Ovary (tissue), 9 donors: Measurements from ENCODE around the gene TESMIN. TPM values are rescaled to one million over a fixed set of nuclear protein-coding genes. Genes with fewer than 3 reads are reported as not detected.

Source experiments
- DNase-seq, 5 donors: peaks; one replicate each; pipeline ENCODE4 v3.0.0-alpha.2; 2019 to 2020
- H3K27ac ChIP-seq, 2 donors: fragments of 200-600 bp; one replicate each; pipeline versions ENCODE4 v1.5.1 to v1.8.0; 2019 to 2022
- H3K27me3 ChIP-seq: fragments of 200-600 bp; one replicate; pipeline ENCODE4 v1.8.0; 2022
- H3K36me3 ChIP-seq: fragments of 200-600 bp; sonication (generic); one replicate; pipeline ENCODE4 v1.5.1; 2019
- H3K4me1 ChIP-seq: one replicate; pipeline ENCODE4 v1.8.1; 2013; ENCODE audit warnings: mild to moderate bottlenecking, moderate library complexity; ENCODE audit not compliant: insufficient read depth
- H3K4me3 ChIP-seq: fragments of 200-600 bp; sonication (generic); one replicate; pipeline ENCODE4 v1.5.1; 2017
- H3K9me3 ChIP-seq, 2 donors: fragments of 200-600 bp in 1 of 2; sonication (generic) in 1 of 2; one replicate each; pipeline versions ENCODE4 v1.5.1 to v1.8.1; 2013 to 2019; ENCODE audit warnings: mild to moderate bottlenecking in 1 of 2, moderate library complexity in 1 of 2
- EP300 ChIP-seq: sonication (generic); formaldehyde crosslinking; IDR thresholded peaks from one replicate; pipeline ENCODE4 v1.6.1; 2017; ENCODE audit warnings: antibody characterized with exemption
- POLR2A ChIP-seq: fragments of 450-650 bp; IDR thresholded peaks from one replicate; pipeline ENCODE4 v1.6.1; 2017; ENCODE audit warnings: antibody characterized with exemption, mild to moderate bottlenecking, moderate library complexity
- WGBS, 3 donors: extraction: QIAGEN DNeasy Blood & Tissue Kit in 1 of 3; methylation state at CpG; one replicate each; pipeline versions ENCODE4 v1.1.5 to v1.1.7; 2013 to 2017; 5-methylcytosine and 5-hydroxymethylcytosine counted together
- intact Hi-C, 4 donors: fragments of 100-400 bp; cut with DNase I; formaldehyde crosslinking; loops; one replicate each; pipeline versions ENCODE4 v1.11.0 to v1.15.1; 2022 to 2023
- polyA plus RNA-seq, 2 donors: library from polyadenylated mRNA; stranded (reverse); fragments of 200-250 nt in 1 of 2; fragments of 350-450 nt in 1 of 2; fragmentation: Illumina TruSeq in 1 of 2; extraction: RNeasy Lipid Tissue Mini Kit (QIAGEN cat#74804) in 1 of 2; gene quantifications; one replicate each; pipeline ENCODE4 v1.2.3, GENCODE V29; 2013 to 2014
- total RNA-seq, 7 donors: library from RNA; depleted of rRNA in 2 of 7; stranded (reverse); fragments of >200 nt in 2 of 7; fragmentation: NEBNext Ultra II Directional in 3 of 7; extraction: Animal tissue kit (Norgen Biotek cat#: 25700) in 3 of 7; gene quantifications; one replicate each; pipeline versions ENCODE4 v1.1.0 to v1.2.4, GENCODE V29; 2016 to 2023
- TF ChIP-seq, protein P1 (sequence below), 3 donors: fragments of 450-650 bp in 2 of 3; fragments of 200-600 bp in 1 of 3; IDR thresholded peaks; one replicate each; pipeline versions ENCODE4 v1.5.1 to v1.8.0; 2016 to 2022; ENCODE audit warnings: antibody characterized with exemption in 3 of 3, mild to moderate bottlenecking in 1 of 3
- donor health status: DM: no; HTN: no; CAD: no; lungs with moderate emphysema.
- donor health status: DM: no; HTN: no; CAD: no.
- donor health status: Bipolar disorder and iron deficiency.
- donor health status: DM: yes; HTN: yes; CAD: no.
- donor health status: DM: no; HTN: no; CAD: no.
- donor health status: DM: yes; HTN: yes; CAD: no.

The TESMIN gene
- total and polyA plus RNA-seq, 9 donors: 1.1 to 4.1 (median 1.7) TPM

DNA sequence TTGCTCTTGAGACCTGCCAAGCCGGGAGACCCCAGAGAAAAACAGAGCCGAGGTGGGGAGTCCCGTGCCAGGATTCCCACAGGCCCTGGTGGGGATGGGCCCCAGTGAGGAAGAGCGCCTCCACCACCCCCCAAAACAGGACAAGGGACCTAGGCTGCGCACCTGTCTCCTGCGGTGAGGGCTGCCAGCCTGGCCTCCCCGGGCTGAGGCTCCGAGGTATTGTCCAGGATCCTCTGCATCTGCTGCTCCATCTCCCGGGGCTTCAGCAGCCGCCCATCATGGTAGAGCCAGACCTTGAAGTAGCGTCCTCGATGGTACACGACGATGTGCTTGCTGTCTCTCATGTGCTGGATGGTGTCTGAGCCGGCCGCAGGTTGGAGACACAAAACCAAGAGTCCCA is 33.3 kb upstream of the TESMIN start:
- intact Hi-C loops: no loop called here
- no peaks in the 10 kb centered on the region for H3K4me1 ChIP-seq
- no peaks in the 10 kb centered on the region for H3K27me3 ChIP-seq
- no peak overlapping the region for H3K4me3 ChIP-seq
- H3K36me3 ChIP-seq: no peaks in the 10 kb centered on the region
- H3K9me3 ChIP-seq: no peaks in the 10 kb centered on the region
- TF ChIP-seq, protein P1, sequence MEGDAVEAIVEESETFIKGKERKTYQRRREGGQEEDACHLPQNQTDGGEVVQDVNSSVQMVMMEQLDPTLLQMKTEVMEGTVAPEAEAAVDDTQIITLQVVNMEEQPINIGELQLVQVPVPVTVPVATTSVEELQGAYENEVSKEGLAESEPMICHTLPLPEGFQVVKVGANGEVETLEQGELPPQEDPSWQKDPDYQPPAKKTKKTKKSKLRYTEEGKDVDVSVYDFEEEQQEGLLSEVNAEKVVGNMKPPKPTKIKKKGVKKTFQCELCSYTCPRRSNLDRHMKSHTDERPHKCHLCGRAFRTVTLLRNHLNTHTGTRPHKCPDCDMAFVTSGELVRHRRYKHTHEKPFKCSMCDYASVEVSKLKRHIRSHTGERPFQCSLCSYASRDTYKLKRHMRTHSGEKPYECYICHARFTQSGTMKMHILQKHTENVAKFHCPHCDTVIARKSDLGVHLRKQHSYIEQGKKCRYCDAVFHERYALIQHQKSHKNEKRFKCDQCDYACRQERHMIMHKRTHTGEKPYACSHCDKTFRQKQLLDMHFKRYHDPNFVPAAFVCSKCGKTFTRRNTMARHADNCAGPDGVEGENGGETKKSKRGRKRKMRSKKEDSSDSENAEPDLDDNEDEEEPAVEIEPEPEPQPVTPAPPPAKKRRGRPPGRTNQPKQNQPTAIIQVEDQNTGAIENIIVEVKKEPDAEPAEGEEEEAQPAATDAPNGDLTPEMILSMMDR (IDR thresholded peaks at IDR 0.05): no peak
- TF ChIP-seq POLR2A: no peak
- no peak for TF ChIP-seq EP300
- 87 to 94% (median 92%) methylated on average over 16 of the region's 16 CpGs for WGBS, 3 donors
- no peak for DNase-seq
- no peak overlapping the region for H3K27ac ChIP-seq

DNA sequence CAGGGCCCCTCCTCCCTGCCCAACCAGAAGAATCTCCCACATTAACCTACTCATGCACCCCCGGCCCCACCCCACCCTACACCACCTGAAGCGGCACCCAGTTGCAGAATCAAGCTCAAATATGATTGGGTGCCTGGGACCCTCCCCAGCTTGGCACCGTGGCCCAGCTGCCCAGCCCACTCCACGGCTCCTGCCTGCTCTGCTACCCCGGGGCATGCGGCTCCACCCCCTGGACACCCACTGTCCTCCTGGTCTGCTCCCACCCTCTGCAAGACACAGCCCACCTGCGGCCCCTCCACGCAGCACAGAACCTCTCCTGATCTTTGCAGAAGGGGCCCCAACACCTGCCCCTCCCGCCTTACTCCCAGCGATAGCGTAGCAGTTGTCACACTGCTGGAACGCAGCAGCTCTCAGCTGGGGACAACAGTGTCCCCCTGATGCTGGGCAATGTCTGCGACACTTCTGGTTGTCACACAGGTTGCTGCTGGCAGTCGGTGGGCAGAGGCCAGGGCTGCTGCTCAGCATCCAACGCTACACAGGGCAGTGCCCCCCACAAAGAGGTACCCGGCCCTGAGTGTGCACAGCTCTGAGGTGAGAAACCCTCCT is 32.0 kb upstream of the TESMIN start:
- intact Hi-C loops: no loop called here
- DNase-seq: no peak
- Histone ChIP-seq H3K9me3 (no peaks in the 10 kb centered on the region), H3K4me1 (no peaks in the 10 kb centered on the region), H3K27ac (no peak overlapping the region), H3K27me3 (no peaks in the 10 kb centered on the region), H3K36me3 (no peaks in the 10 kb centered on the region), H3K4me3 (no peak overlapping the region)
- 92 to 94% (median 94%) methylated on average over 15 to 16 of the region's 16 CpGs for WGBS, 3 donors
- TF ChIP-seq, protein P1 (IDR thresholded peaks at IDR 0.05): no peak
- TF ChIP-seq EP300: no peak
- TF ChIP-seq POLR2A: no peak

DNA sequence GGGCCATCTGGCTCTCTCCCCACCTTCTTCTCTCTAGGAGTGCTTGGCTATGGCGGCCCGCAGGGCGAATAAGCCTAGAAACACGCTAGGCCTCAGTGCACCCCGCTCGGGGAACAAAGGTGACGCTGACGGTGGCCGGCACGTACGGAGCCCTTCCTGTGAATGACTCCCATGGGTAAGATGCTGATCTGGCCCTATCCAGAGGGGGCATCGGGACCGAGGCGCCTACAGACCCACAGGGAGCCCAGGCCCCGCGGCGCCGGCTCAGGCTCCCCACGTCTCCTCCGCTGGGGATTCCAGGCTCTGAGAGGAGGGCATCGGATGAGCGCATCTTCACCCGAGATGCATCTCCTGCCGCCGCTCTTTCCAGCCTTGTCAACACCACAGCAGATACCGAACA is 31.4 kb upstream of the TESMIN start:
- no peak for TF ChIP-seq EP300
- TF ChIP-seq, protein P1 (IDR thresholded peaks at IDR 0.05): no peak
- TF ChIP-seq POLR2A: no peak
- intact Hi-C loops: no loop called here
- Histone ChIP-seq H3K9me3 (no peaks in the 10 kb centered on the region), H3K36me3 (no peaks in the 10 kb centered on the region), H3K27ac (no peak overlapping the region), H3K4me1 (peaks cover 3% of the 10 kb centered on the region), H3K27me3 (no peaks in the 10 kb centered on the region), H3K4me3 (no peak overlapping the region)
- 90 to 95% (median 93%) methylated on average over 26 of the region's 26 CpGs for WGBS, 3 donors
- DNase-seq: no peak

DNA sequence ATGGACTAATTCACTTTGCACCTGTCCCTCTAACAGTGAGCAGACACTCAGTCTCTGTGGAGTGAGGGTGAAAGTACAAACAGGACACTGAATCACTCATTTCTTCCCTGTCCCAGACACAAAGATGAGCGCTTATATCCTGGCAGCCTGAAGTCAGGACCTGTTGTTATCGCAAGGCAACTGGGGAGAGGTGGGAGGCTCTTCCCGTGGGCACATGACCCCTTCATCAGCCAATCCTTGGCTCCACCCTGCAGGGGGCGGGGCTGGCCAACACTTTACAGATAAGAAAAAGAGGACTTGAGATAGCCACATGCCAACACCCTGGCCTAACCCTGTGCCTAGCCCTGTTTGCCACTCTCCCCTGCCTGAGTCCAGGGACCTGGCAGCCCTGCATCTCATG is 29.5 kb upstream of the TESMIN start:
- TF ChIP-seq EP300 (no peak), POLR2A (no peak)
- TF ChIP-seq, protein P1 (IDR thresholded peaks at IDR 0.05): no peak
- 69 to 72% (median 71%) methylated on average over 4 of the region's 4 CpGs for WGBS, 3 donors
- Histone ChIP-seq H3K27me3 (no peaks in the 10 kb centered on the region), H3K9me3 (no peaks in the 10 kb centered on the region), H3K36me3 (no peaks in the 10 kb centered on the region), H3K4me1 (peaks cover 4% of the 10 kb centered on the region), H3K4me3 (no peak overlapping the region), H3K27ac (no peak overlapping the region)
- intact Hi-C loops: no loop called here
- no peak for DNase-seq
